ENCODE results near the gene KIDINS220.

The KIDINS220 gene

GRCh38 chr2:8685697-8686358, 151.6 kb downstream of the KIDINS220 start:
- peak; percentile 22 to 70 for DNase-seq

GRCh38 chr2:8684878-8685696, 152.3 kb downstream of the KIDINS220 start:
- DNase-seq, result peak in 1 of 2 donors; percentile 38

GRCh38 chr2:8684540-8684877, 152.9 kb downstream of the KIDINS220 start:
- DNase-seq, result peak in 1 of 2 donors; percentile 6

GRCh38 chr2:8682719-8683667, 154.4 kb downstream of the KIDINS220 start:
- DNase-seq, result peak in 1 of 2 donors; percentile 18

- DNase-seq, result peak; percentile 93 to 94
These were observed 155.4 kb downstream of the KIDINS220 start, which contains the start of gene ID2 for GRCh38 chr2:8681786-8682692. Gene ID2 (plus strand): TSS chr2:8682056. CDS start chr2:8682166, 110 bp downstream.

- DNase-seq, result peak; percentile 63 to 68
These were observed 156.3 kb downstream of the KIDINS220 start for GRCh38 chr2:8680822-8681760.

GRCh38 chr2:8679827-8680731, 157.3 kb downstream of the KIDINS220 start:
- no peak for DNase-seq

- no peak for DNase-seq
These were observed 157.9 kb downstream of the KIDINS220 start for GRCh38 chr2:8679567-8679826.
